Bronchial epithelial cell (primary cell): ENCODE measurements around the gene RBFOX2. TPM values are rescaled to one million over a fixed set of nuclear protein-coding genes. Genes with fewer than 3 reads are reported as not detected.

Source experiments
- DNase-seq: peaks from one replicate; pipeline ENCODE4 v3.0.0-alpha.2; 2010; ENCODE audit warnings: low read depth
- FAIRE-seq: peaks from 2 replicates; lab custom pipeline; 2011; peaks lifted over from hg19 to GRCh38; lab: Jason Lieb, UNC
- H3K27me3 ChIP-seq: 2 replicates; pipeline ENCODE4 v1.5.1; 2011; ENCODE audit warnings: low read length; ENCODE audit not compliant: control insufficient read depth, insufficient read depth
- H3K36me3 ChIP-seq: 2 replicates; pipeline ENCODE4 v1.5.1; 2011; ENCODE audit warnings: low read length; ENCODE audit not compliant: control insufficient read depth, insufficient read depth
- H3K4me3 ChIP-seq: 2 replicates; pipeline ENCODE4 v1.5.1; 2011; ENCODE audit warnings: mild to moderate bottlenecking, low read depth, low read length, control low read depth
- CTCF ChIP-seq: IDR thresholded peaks from 2 replicates; pipeline ENCODE4 v1.5.1; 2011; ENCODE audit warnings: mild to moderate bottlenecking, moderate library complexity, low read length, control low read depth, inconsistent platforms; ENCODE audit not compliant: insufficient read depth, severe bottlenecking
- total RNA-seq: library from RNA; depleted of rRNA; stranded (reverse); fragments of >200 nt; gene quantifications from 2 replicates; pipeline ENCODE4 v1.2.1, GENCODE V29; 2014

The RBFOX2 gene
- total RNA-seq, 1 donor from 2014 or later, result 69.5 TPM

GRCh38 chr22:36015155-36015810 lies 13.3 kb downstream of the RBFOX2 start:
- no peak overlapping the region for H3K4me3 ChIP-seq
- H3K36me3 ChIP-seq, result no peaks in the 10 kb centered on the region
- DNase-seq, result no peak
- FAIRE-seq, result no peak
- no peaks in the 10 kb centered on the region for H3K27me3 ChIP-seq
- TF ChIP-seq CTCF, result no peak

GRCh38 chr22:36014546-36015074 lies 14.0 kb downstream of the RBFOX2 start:
- no peak for TF ChIP-seq CTCF
- no peaks in the 10 kb centered on the region for H3K36me3 ChIP-seq
- no peak for FAIRE-seq
- H3K4me3 ChIP-seq, result no peak overlapping the region
- no peaks in the 10 kb centered on the region for H3K27me3 ChIP-seq
- DNase-seq, result no peak

GRCh38 chr22:36012332-36012731 lies 16.3 kb downstream of the RBFOX2 start:
- FAIRE-seq (no peak), DNase-seq (no peak)
- H3K27me3 ChIP-seq, result no peaks in the 10 kb centered on the region
- no peak for TF ChIP-seq CTCF
- no peak overlapping the region for H3K4me3 ChIP-seq
- H3K36me3 ChIP-seq, result no peaks in the 10 kb centered on the region

- no peak for TF ChIP-seq CTCF
- Histone ChIP-seq H3K36me3 (no peaks in the 10 kb centered on the region), H3K27me3 (no peaks in the 10 kb centered on the region), H3K4me3 (no peak overlapping the region)
- DNase-seq (peak; percentile 75), FAIRE-seq (peak; percentile 47)
These were observed 17.7 kb downstream of the RBFOX2 start for GRCh38 chr22:36010882-36011281.

- FAIRE-seq (no peak), DNase-seq (no peak)
- no peak for TF ChIP-seq CTCF
- Histone ChIP-seq H3K4me3 (no peak overlapping the region), H3K36me3 (no peaks in the 10 kb centered on the region), H3K27me3 (no peaks in the 10 kb centered on the region)
These were observed 18.5 kb downstream of the RBFOX2 start for GRCh38 chr22:36010090-36010489.

- DNase-seq, result no peak
- Histone ChIP-seq H3K4me3 (no peak overlapping the region), H3K36me3 (no peaks in the 10 kb centered on the region), H3K27me3 (no peaks in the 10 kb centered on the region)
- FAIRE-seq, result no peak
- TF ChIP-seq CTCF, result no peak
These were observed 19.5 kb downstream of the RBFOX2 start for GRCh38 chr22:36009085-36009484.
